DOHH2 (cell line): ENCODE data around the gene GBGT1.

Source experiments
- H3F3A ChIP-seq: fragments of 200-600 bp; sonication (generic), shearing (Covaris generic); 2 replicates; pipeline ENCODE4 v1.6.0; 2016; ENCODE audit warnings: antibody characterized with exemption, mild to moderate bottlenecking; ENCODE audit not compliant: control insufficient read depth, insufficient read depth
- H3K27ac ChIP-seq: fragments of 200-600 bp; sonication (generic); 2 replicates; pipeline ENCODE4 v1.5.1; 2014; ENCODE audit warnings: low read depth, mild to moderate bottlenecking, low read length, moderate library complexity
- H3K27me3 ChIP-seq: fragments of 200-600 bp; sonication (generic); 2 replicates; pipeline ENCODE4 v1.6.1; 2014; ENCODE audit warnings: mild to moderate bottlenecking, low read length, mixed read lengths; ENCODE audit not compliant: control insufficient read depth
- H3K36me3 ChIP-seq: fragments of 200-600 bp; sonication (generic); 2 replicates; pipeline ENCODE4 v1.6.1; 2014; ENCODE audit warnings: mild to moderate bottlenecking, low read length, moderate library complexity, mixed read lengths; ENCODE audit not compliant: control insufficient read depth
- H3K4me1 ChIP-seq: fragments of 200-600 bp; sonication (generic); 2 replicates; pipeline ENCODE4 v1.6.1; 2014; ENCODE audit warnings: mild to moderate bottlenecking, low read length, mixed read lengths; ENCODE audit not compliant: control insufficient read depth
- H3K4me2 ChIP-seq: fragments of 200-600 bp; sonication (generic); 2 replicates; pipeline ENCODE4 v1.6.0; 2014; ENCODE audit warnings: mild to moderate bottlenecking, low read length, moderate library complexity
- H3K4me3 ChIP-seq: fragments of 200-600 bp; sonication (generic); 2 replicates; pipeline ENCODE4 v1.5.1; 2014; ENCODE audit warnings: mild to moderate bottlenecking, low read length, mixed read lengths
- H3K79me2 ChIP-seq: fragments of 200-600 bp; sonication (generic); 2 replicates; pipeline ENCODE4 v1.6.1; 2014; ENCODE audit warnings: mild to moderate bottlenecking, low read length, mixed read lengths; ENCODE audit not compliant: control insufficient read depth
- H3K9me2 ChIP-seq: fragments of 200-600 bp; sonication (generic); replicated peaks from 2 replicates; pipeline ENCODE4 v1.6.1; 2014; ENCODE audit warnings: mild to moderate bottlenecking, low read length, mixed read lengths; ENCODE audit not compliant: control insufficient read depth
- H3K9me3 ChIP-seq: fragments of 200-600 bp; sonication (generic); 2 replicates; pipeline ENCODE4 v1.6.1; 2014; ENCODE audit warnings: antibody characterized with exemption, low read length, mixed read lengths; ENCODE audit not compliant: control insufficient read depth, insufficient read depth
- H4K20me1 ChIP-seq: fragments of 200-600 bp; sonication (generic); 2 replicates; pipeline ENCODE4 v1.6.0; 2014; ENCODE audit warnings: low read depth, mild to moderate bottlenecking, antibody characterized with exemption, low read length, moderate library complexity; ENCODE audit not compliant: control insufficient read depth, insufficient read depth
- EZH2phosphoT487 ChIP-seq: fragments of 200-600 bp; sonication (generic); IDR thresholded peaks from 2 replicates; pipeline ENCODE4 v1.6.1; 2017; ENCODE audit warnings: borderline replicate concordance, mild to moderate bottlenecking, antibody characterized with exemption, low read length, moderate library complexity, mixed read lengths
- TF ChIP-seq, protein P1 (sequence below): fragments of 200-600 bp; sonication (generic); IDR thresholded peaks from one replicate; pipeline ENCODE4 v1.5.1; 2014; ENCODE audit warnings: antibody characterized with exemption, mild to moderate bottlenecking, low read depth, low read length; ENCODE audit not compliant: poor library complexity, severe bottlenecking

Gene GBGT1

GRCh38 chr9:133112663-133113026 is 51.1 kb downstream of the GBGT1 start:
- Histone ChIP-seq H3K4me1 (peaks cover 19% of the 10 kb centered on the region), H3K9me3 (no peaks in the 10 kb centered on the region), H3K9me2 (no peaks in the 10 kb centered on the region), H3K27me3 (no peaks in the 10 kb centered on the region), H3F3A (no peaks in the 10 kb centered on the region), H3K4me3 (no peak overlapping the region), H3K27ac (no peak overlapping the region), H3K79me2 (peaks cover 21% of the 10 kb centered on the region), H3K4me2 (no peak overlapping the region), H4K20me1 (0 out of 2 replicates have a peak, but pooled peaks cover 6% of the 10 kb centered on the region), H3K36me3 (peaks cover 26% of the 10 kb centered on the region)
- no peak for TF ChIP-seq EZH2phosphoT487
- TF ChIP-seq, protein P1, sequence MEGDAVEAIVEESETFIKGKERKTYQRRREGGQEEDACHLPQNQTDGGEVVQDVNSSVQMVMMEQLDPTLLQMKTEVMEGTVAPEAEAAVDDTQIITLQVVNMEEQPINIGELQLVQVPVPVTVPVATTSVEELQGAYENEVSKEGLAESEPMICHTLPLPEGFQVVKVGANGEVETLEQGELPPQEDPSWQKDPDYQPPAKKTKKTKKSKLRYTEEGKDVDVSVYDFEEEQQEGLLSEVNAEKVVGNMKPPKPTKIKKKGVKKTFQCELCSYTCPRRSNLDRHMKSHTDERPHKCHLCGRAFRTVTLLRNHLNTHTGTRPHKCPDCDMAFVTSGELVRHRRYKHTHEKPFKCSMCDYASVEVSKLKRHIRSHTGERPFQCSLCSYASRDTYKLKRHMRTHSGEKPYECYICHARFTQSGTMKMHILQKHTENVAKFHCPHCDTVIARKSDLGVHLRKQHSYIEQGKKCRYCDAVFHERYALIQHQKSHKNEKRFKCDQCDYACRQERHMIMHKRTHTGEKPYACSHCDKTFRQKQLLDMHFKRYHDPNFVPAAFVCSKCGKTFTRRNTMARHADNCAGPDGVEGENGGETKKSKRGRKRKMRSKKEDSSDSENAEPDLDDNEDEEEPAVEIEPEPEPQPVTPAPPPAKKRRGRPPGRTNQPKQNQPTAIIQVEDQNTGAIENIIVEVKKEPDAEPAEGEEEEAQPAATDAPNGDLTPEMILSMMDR = no peak

- Histone ChIP-seq H3K4me3 (no peak overlapping the region), H3K27ac (no peak overlapping the region)
- TF ChIP-seq, protein P1 = no peak
- no peak for TF ChIP-seq EZH2phosphoT487
Observed at GRCh38 chr9:133111808-133112662, 51.7 kb downstream of the GBGT1 start.

DNA sequence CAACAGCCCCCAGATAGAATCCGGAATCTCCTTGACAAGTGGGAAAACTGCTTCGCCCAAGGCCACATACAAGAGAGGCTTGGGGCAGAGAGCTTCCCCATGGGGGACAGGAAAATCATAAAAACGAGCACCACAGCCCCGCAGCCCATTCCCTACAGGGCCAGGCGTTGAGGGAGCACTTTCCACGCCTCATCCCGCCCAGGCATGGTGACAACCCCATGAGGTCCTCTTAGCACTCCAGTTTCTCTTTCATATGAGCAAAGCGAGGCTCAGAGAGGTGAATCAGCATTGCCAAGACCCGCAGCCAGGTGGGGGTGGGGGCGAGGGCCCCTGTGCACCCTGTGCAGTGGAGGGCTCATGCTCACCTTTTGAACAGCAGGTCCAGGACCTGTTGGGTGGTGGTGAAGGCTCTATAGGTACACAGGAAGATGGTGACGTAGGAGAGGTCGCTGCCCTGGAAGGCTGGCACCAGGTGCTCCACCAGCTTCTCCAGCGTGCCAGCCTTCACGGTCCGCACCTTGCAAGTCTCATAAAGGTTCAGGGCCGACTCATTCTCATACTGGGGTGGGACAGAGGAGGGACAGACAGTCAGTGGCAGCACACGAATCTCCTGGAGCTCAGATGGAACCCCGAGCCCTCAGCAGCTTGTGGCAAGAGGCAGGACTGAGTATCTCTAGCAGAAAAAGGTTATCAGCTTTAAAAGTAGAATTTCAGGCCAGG is 53.6 kb downstream of the GBGT1 start:
- Histone ChIP-seq H4K20me1 (no peaks in the 10 kb centered on the region), H3K9me2 (no peaks in the 10 kb centered on the region), H3K27ac (no peak overlapping the region), H3K4me1 (peaks cover 17% of the 10 kb centered on the region), H3K79me2 (peaks cover 2% of the 10 kb centered on the region; the same call in 1 of the 2 replicates), H3K4me2 (no peak overlapping the region), H3F3A (no peaks in the 10 kb centered on the region), H3K27me3 (no peaks in the 10 kb centered on the region), H3K9me3 (no peaks in the 10 kb centered on the region), H3K4me3 (no peak overlapping the region), H3K36me3 (peaks cover 40% of the 10 kb centered on the region)
- no peak for TF ChIP-seq EZH2phosphoT487
- TF ChIP-seq, protein P1 = no peak

More at GRCh38 chr9:133111808-133112662, 51.7 kb downstream of the GBGT1 start:
- peaks cover 32% of the 10 kb centered on the region for H3K36me3 ChIP-seq
- H3K9me3 ChIP-seq = no peaks in the 10 kb centered on the region
- H3K79me2 ChIP-seq = peaks cover 17% of the 10 kb centered on the region
- H3F3A ChIP-seq = no peaks in the 10 kb centered on the region
- no peak overlapping the region for H3K4me2 ChIP-seq
- H3K9me2 ChIP-seq = no peaks in the 10 kb centered on the region
- H3K4me1 ChIP-seq = peaks cover 19% of the 10 kb centered on the region
- H3K27me3 ChIP-seq = no peaks in the 10 kb centered on the region
- H4K20me1 ChIP-seq = 0 out of 2 replicates have a peak, but pooled peaks cover 6% of the 10 kb centered on the region
